Keratinocyte (primary cell): ENCODE measurements around the gene CHRDL2. TPM values are rescaled to one million over a fixed set of nuclear protein-coding genes. Genes with fewer than 3 reads are reported as not detected.

ENCODE experiments used
- DNase-seq: peaks from one replicate; pipeline ENCODE4 v3.0.0-alpha.2; 2011; ENCODE audit warnings: low read depth, missing footprints, low spot score
- FAIRE-seq: peaks from 2 replicates; lab custom pipeline; 2011; peaks lifted over from hg19 to GRCh38; lab: Jason Lieb, UNC
- H2AFZ ChIP-seq: 2 replicates; pipeline ENCODE4 v1.6.0; 2012; ENCODE audit warnings: low read length, control low read depth, inconsistent platforms; ENCODE audit not compliant: control insufficient read depth
- H3K27ac ChIP-seq: 2 replicates; pipeline ENCODE4 v1.5.1; 2011; ENCODE audit warnings: low read length; ENCODE audit not compliant: control insufficient read depth, insufficient read depth
- H3K27me3 ChIP-seq: 3 replicates; pipeline ENCODE4 v1.6.0; 2011; ENCODE audit warnings: low read length; ENCODE audit not compliant: control insufficient read depth, insufficient read depth; ENCODE audit errors: extremely low read depth
- H3K36me3 ChIP-seq, 2 experiments: 2 replicates in 1 of 2; 3 replicates in 1 of 2; pipeline ENCODE4 v1.5.1; 2011; ENCODE audit warnings: low read length in 2 of 2, mild to moderate bottlenecking in 1 of 2; ENCODE audit not compliant: control insufficient read depth in 2 of 2, insufficient read depth in 2 of 2; ENCODE audit errors: extremely low read depth in 1 of 2
- H3K4me1 ChIP-seq: 3 replicates; pipeline ENCODE4 v1.5.1; 2011; ENCODE audit warnings: low read length; ENCODE audit not compliant: control insufficient read depth, insufficient read depth; ENCODE audit errors: extremely low read depth
- H3K4me2 ChIP-seq: 3 replicates; pipeline ENCODE4 v1.6.0; 2011; ENCODE audit warnings: low read depth, low read length; ENCODE audit not compliant: control insufficient read depth, insufficient read depth; ENCODE audit errors: extremely low read depth
- H3K4me3 ChIP-seq, 3 experiments: fragments of 200-600 bp in 1 of 3; sonication (generic) in 1 of 3; 2 replicates in 2 of 3; 3 replicates in 1 of 3; pipeline ENCODE4 v1.5.1; 2011 to 2016; ENCODE audit warnings: low read length in 3 of 3, mild to moderate bottlenecking in 3 of 3, control low read depth in 2 of 3, inconsistent platforms in 1 of 3, low read depth in 1 of 3, mixed read lengths in 1 of 3, mixed run types in 1 of 3, moderate library complexity in 1 of 3; ENCODE audit not compliant: control insufficient read depth in 2 of 3, insufficient read depth in 2 of 3; ENCODE audit errors: extremely low read depth in 1 of 3
- H3K79me2 ChIP-seq: 2 replicates; pipeline ENCODE4 v1.6.0; 2012; ENCODE audit warnings: low read length; ENCODE audit not compliant: control insufficient read depth, insufficient read depth
- H3K9ac ChIP-seq: 3 replicates; pipeline ENCODE4 v1.6.0; 2011; ENCODE audit warnings: low read length; ENCODE audit not compliant: control insufficient read depth, insufficient read depth; ENCODE audit errors: extremely low read depth
- H3K9me1 ChIP-seq: 3 replicates; pipeline ENCODE4 v1.6.0; 2011; ENCODE audit warnings: low read length; ENCODE audit not compliant: control insufficient read depth, insufficient read depth; ENCODE audit errors: extremely low read depth
- H3K9me3 ChIP-seq: 2 replicates; pipeline ENCODE4 v1.5.1; 2012; ENCODE audit warnings: low read depth, low read length; ENCODE audit not compliant: control insufficient read depth
- H4K20me1 ChIP-seq: 3 replicates; pipeline ENCODE4 v1.6.0; 2011; ENCODE audit warnings: low read length; ENCODE audit not compliant: control insufficient read depth, insufficient read depth; ENCODE audit errors: extremely low read depth
- CTCF ChIP-seq, 3 experiments: IDR thresholded peaks in 1 of 3; conservative IDR thresholded peaks in 1 of 3; optimal IDR thresholded peaks in 1 of 3; 2 replicates in 2 of 3; 3 replicates in 1 of 3; pipeline versions ENCODE3 to v1.5.1; 2011; ENCODE audit warnings: low read length in 3 of 3, mild to moderate bottlenecking in 3 of 3, moderate library complexity in 2 of 3, control low read depth in 1 of 3, inconsistent platforms in 1 of 3; ENCODE audit not compliant: insufficient read depth in 2 of 3; ENCODE audit errors: extremely low read depth in 1 of 3
- EZH2 ChIP-seq: IDR thresholded peaks from one replicate; pipeline ENCODE4 v1.6.1; 2012; ENCODE audit warnings: inconsistent platforms, mild to moderate bottlenecking, low read length, moderate library complexity
- dilution Hi-C: fragments of 300-500 bp; cut with MboI; formaldehyde crosslinking; loops from one replicate; pipeline ENCODE4 v1.7.0; 2020; ENCODE audit warnings: low sequenced_read_pairs; ENCODE audit not compliant: extremely low pct_ligation_motif_present
- polyA plus RNA-seq, 5 experiments: library from polyadenylated mRNA; depleted of rRNA in 3 of 5; stranded (reverse) in 3 of 5; stranded (forward) in 1 of 5; unstranded in 1 of 5; fragments of >200 nt; gene quantifications; 1 replicate in 1 of 5; 2 replicates in 3 of 5; 3 replicates in 1 of 5; pipeline versions ENCODE4 v1.2.1 to v1.2.3, GENCODE V29; 2011 to 2012; ENCODE audit warnings: missing spikeins in 2 of 5, low read depth in 1 of 5, low replicate concordance in 1 of 5

The CHRDL2 gene
- polyA plus RNA-seq, 1 donor (not counting 4 experiments of a cell fraction or from before 2014, with no cell fraction given), result not detected

DNA sequence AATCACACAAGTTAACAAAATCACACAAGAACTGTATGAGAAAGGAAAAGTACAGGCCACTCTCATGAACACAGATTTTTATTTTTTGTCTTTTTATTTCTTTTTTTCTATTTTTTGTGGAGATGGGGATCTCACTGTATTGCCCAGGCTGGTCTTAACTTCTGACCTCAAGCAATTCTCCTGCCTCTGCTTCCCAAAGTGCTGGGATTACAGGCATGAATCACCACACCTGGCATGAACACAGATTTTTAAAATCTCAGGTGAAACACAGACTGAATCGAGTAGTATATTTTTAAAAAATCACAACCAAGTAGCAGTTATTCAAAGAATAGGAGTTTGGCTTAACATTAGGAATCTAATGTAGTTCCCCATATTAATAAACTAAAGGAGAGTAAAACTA lies 35.7 kb upstream of the CHRDL2 start:
- no peak for TF ChIP-seq CTCF (optimal IDR thresholded peaks at IDR 0.05 in 1 of 3, IDR thresholded peaks at IDR 0.05 in 1 of 3, conservative IDR thresholded peaks at IDR 0.05 in 1 of 3; ENCODE audit: extremely low read depth in 1 of 3, insufficient read depth in 2 of 3, low read length in 3 of 3)
- TF ChIP-seq EZH2, result no peak
- no peak overlapping the region for H3K27ac ChIP-seq
- H3K9ac ChIP-seq, result no peak overlapping the region
- H3K4me1 ChIP-seq, result peaks cover 13% of the 10 kb centered on the region
- dilution Hi-C loops, result no loop called here
- no peak overlapping the region for H3K4me2 ChIP-seq
- H3K36me3 ChIP-seq, result peaks cover 0 to 2% of the 10 kb centered on the region in 2 experiments
- no peaks in the 10 kb centered on the region for H3K9me1 ChIP-seq
- no peaks in the 10 kb centered on the region for H3K9me3 ChIP-seq
- H2AFZ ChIP-seq, result no peak overlapping the region
- H3K27me3 ChIP-seq, result no peaks in the 10 kb centered on the region
- FAIRE-seq (no peak), DNase-seq (no peak)
- H3K79me2 ChIP-seq, result peaks cover 67% of the 10 kb centered on the region
- no peaks in the 10 kb centered on the region for H4K20me1 ChIP-seq
- no peak overlapping the region for H3K4me3 ChIP-seq

DNA sequence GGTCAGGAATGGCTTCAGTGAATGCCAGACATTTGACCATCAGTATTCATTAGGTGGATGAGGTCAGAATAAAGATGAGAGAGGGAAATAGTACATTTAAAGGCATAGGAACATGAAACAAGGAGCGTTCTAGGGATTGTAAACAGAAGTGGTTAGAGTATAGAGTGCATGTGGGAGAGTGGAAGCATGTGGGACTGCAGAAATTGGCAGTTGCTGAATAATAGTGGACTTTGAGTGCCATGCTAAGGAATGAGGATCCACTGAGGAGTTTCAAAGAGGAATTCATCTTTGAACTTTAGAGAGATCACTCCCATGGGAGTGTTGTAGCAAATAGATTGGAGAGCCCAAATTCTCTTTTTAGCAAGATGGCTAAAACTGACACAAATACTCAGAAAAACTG lies 25.3 kb upstream of the CHRDL2 start:
- dilution Hi-C loops, result no loop called here
- no peak for TF ChIP-seq EZH2
- no peak for TF ChIP-seq CTCF (optimal IDR thresholded peaks at IDR 0.05 in 1 of 3, IDR thresholded peaks at IDR 0.05 in 1 of 3, conservative IDR thresholded peaks at IDR 0.05 in 1 of 3; ENCODE audit: extremely low read depth in 1 of 3, insufficient read depth in 2 of 3, low read length in 3 of 3)
- H3K79me2 ChIP-seq, result peaks cover 48% of the 10 kb centered on the region
- H3K27ac ChIP-seq, result no peak overlapping the region
- H3K9me1 ChIP-seq, result no peaks in the 10 kb centered on the region
- no peak overlapping the region for H3K9ac ChIP-seq
- no peaks in the 10 kb centered on the region for H3K27me3 ChIP-seq
- H3K4me1 ChIP-seq, result peaks cover 29% of the 10 kb centered on the region
- no peak overlapping the region for H3K4me2 ChIP-seq
- FAIRE-seq (no peak), DNase-seq (no peak)
- no peak overlapping the region for H2AFZ ChIP-seq
- H4K20me1 ChIP-seq, result no peaks in the 10 kb centered on the region
- H3K4me3 ChIP-seq, result no peak overlapping the region
- H3K9me3 ChIP-seq, result no peaks in the 10 kb centered on the region
- no peaks in the 10 kb centered on the region for H3K36me3 ChIP-seq
